ENCODE results near the gene TP53BP2.

- TF ChIP-seq CTCF (IDR thresholded peaks at IDR 0.05): no peak
- TF ChIP-seq POLR2A (IDR thresholded peaks at IDR 0.05): no peak
Measured at GRCh38 chr1:223776075-223776814, 69.5 kb downstream of the TP53BP2 start.

Data from Peyer's patch (tissue), 4 donors.